GM12872 (cell line): ENCODE results near the gene PNMA1.

Source experiments
- CTCF ChIP-seq: IDR thresholded peaks from 3 replicates; pipeline ENCODE4 v1.5.1; 2011; ENCODE audit warnings: low read depth, mild to moderate bottlenecking, low read length, moderate library complexity; ENCODE audit not compliant: insufficient read depth

The PNMA1 gene

GRCh38 chr14:73663548-73664212 is 50.5 kb downstream of the PNMA1 start:
- TF ChIP-seq CTCF = no peak

GRCh38 chr14:73662487-73662943 is 51.7 kb downstream of the PNMA1 start:
- TF ChIP-seq CTCF = no peak

- TF ChIP-seq CTCF = no peak
Observed at GRCh38 chr14:73661872-73662271, 52.3 kb downstream of the PNMA1 start.
